Posterior vena cava (tissue), 2 donors: ENCODE results near the gene ABCB6. TPM values are rescaled to one million over a fixed set of nuclear protein-coding genes. Genes with fewer than 3 reads are reported as not detected.

ENCODE experiments used
- total RNA-seq, 2 donors: library from RNA; stranded (reverse); fragmentation: NEBNext Ultra II Directional; extraction: Animal tissue kit (Norgen Biotek cat#: 25700); gene quantifications; one replicate each; pipeline ENCODE4 v1.2.1, GENCODE V29; 2021
- donor health status: DM: yes; HTN: yes; CAD: no.
- donor health status: DM: yes; HTN: yes; CAD: no.

Gene ABCB6
- total RNA-seq, 2 donors from 2014 or later = 16.0 to 24.2 TPM

Other genes starting within 250 kb of the ABCB6 start
- gene FEV, start 233.8 kb downstream of the ABCB6 start, total RNA-seq = not detected
- not detected for gene CRYBA2, start 225.5 kb downstream of the ABCB6 start, total RNA-seq
- gene CFAP65, start 177.4 kb downstream of the ABCB6 start, total RNA-seq = not detected
- gene IHH, start 158.0 kb downstream of the ABCB6 start, total RNA-seq = not detected
- 10 to 100 TPM in 1 of 2 donors, 1 to 10 TPM in 1; 8.9 to 11.6 TPM for gene NHEJ1, start 58.1 kb downstream of the ABCB6 start, total RNA-seq
- 1 to 10 TPM in 1 of 2 donors, under 1 TPM in 1; 0.71 to 2.1 TPM for gene SLC23A3, start 48.9 kb downstream of the ABCB6 start, total RNA-seq
- 10 to 100 TPM; 46.7 to 49.2 TPM for gene CNPPD1, start 42.0 kb downstream of the ABCB6 start, total RNA-seq
- 10 to 100 TPM; 54.4 to 56.8 TPM for gene RETREG2, start 40.7 kb downstream of the ABCB6 start, total RNA-seq
- 10 to 100 TPM; 33.8 to 34.7 TPM for gene ZFAND2B, start 12.2 kb downstream of the ABCB6 start, total RNA-seq
- 10 to 100 TPM; 28.5 to 38.5 TPM for gene ATG9A, start 10.7 kb upstream of the ABCB6 start, total RNA-seq
- gene ANKZF1, start 10.8 kb upstream of the ABCB6 start, total RNA-seq = 10 to 100 TPM; 11.5 to 24.2 TPM
- 1 to 10 TPM; 5.3 to 7.5 TPM for gene GLB1L, start 26.5 kb upstream of the ABCB6 start, total RNA-seq
- 10 to 100 TPM; 15.8 to 16.5 TPM for gene STK16, start 26.5 kb upstream of the ABCB6 start, total RNA-seq
- not detected for gene TUBA4B, start 34.3 kb upstream of the ABCB6 start, total RNA-seq
- gene TUBA4A, start 35.0 kb upstream of the ABCB6 start, total RNA-seq = 10 to 100 TPM; 25.6 to 25.9 TPM
- gene DNAJB2, start 60.4 kb upstream of the ABCB6 start, total RNA-seq = 10 to 100 TPM; 42.0 to 45.7 TPM
- not detected for gene PTPRN, start 90.4 kb upstream of the ABCB6 start, total RNA-seq
- not detected for gene RESP18, start 113.8 kb upstream of the ABCB6 start, total RNA-seq
- 10 to 100 TPM; 41.9 to 44.0 TPM for gene DNPEP, start 169.0 kb upstream of the ABCB6 start, total RNA-seq
- gene DES, start 199.4 kb upstream of the ABCB6 start, total RNA-seq = 1,000 to 10,000 TPM; 6,561 to 7,652 TPM
- gene SPEG, start 215.9 kb upstream of the ABCB6 start, total RNA-seq = 100 to 1,000 TPM; 175 to 217 TPM